ENCODE data around the gene NR2F2. TPM values are rescaled to one million over a fixed set of nuclear protein-coding genes. Genes with fewer than 3 reads are reported as not detected.
A peak's percentile ranks its signal among the peaks of the same experiment; 100 is the strongest.

NR2F2 gene
- total RNA-seq, 1 experiment from 2014 or later, result 53.7 TPM

GRCh38 chr15:96324192-96324895 is 6.2 kb upstream of the NR2F2 start:
- no TSS peak for BruUV-seq (replicated peaks)
- no peak for ATAC-seq
- ChIA-PET CTCF (no interaction called here), POLR2A (no interaction called here)
- no peak for TF ChIP-seq SIN3A (IDR thresholded peaks at IDR 0.05; ENCODE audit: borderline replicate concordance, insufficient read depth, low read depth, low read length)
- no peak for TF ChIP-seq TCF7L2 (IDR thresholded peaks at IDR 0.05; ENCODE audit: low read depth, low read length)
- no peak for TF ChIP-seq POLR2AphosphoS5 (IDR thresholded peaks at IDR 0.05; ENCODE audit: low read depth, low read length)
- TF ChIP-seq REST (IDR thresholded peaks at IDR 0.05; ENCODE audit: insufficient read depth in 1 of 2, low read depth in 2 of 2, low read length in 1 of 2), result no peak
- TF ChIP-seq CTCF (IDR thresholded peaks at IDR 0.05), result no peak
- Histone ChIP-seq H3K36me3 (ENCODE audit: control insufficient read depth, insufficient read depth, low read length) (no peaks in the 10 kb centered on the region), H3K27ac (ENCODE audit: low read length) (peak overlapping the region; percentile 92), H3K9me3 (ENCODE audit: control insufficient read depth, insufficient read depth, low read depth, low read length) (no peaks in the 10 kb centered on the region), H3K4me3 (ENCODE audit: low read depth in 2 of 2, low read length in 2 of 2) (peak overlapping the region; percentile 56 to 88; a peak in 3 of 4 replicates), H3K27me3 (ENCODE audit: control insufficient read depth, insufficient read depth, low read length) (no peaks in the 10 kb centered on the region), H3K4me1 (ENCODE audit: control insufficient read depth, insufficient read depth, low read length) (peaks cover 67% of the 10 kb centered on the region)
- intact Hi-C loops (cut with micrococcal nuclease; ENCODE audit: unreplicated experiment) (loop anchor here (10.0 kb wide), 2 partner anchors 270 to 1300 kb away; no protein-coding TSS in a partner anchor), in situ Hi-C loops (cut with HindIII; ENCODE audit: low pct_unique_long_range_greater_than_20kb, low sequenced_read_pairs) (no loop called here)
- DNase-seq (ENCODE audit: low read depth, low spot score), result no peak

- no TSS peak for BruUV-seq (replicated peaks)
- Histone ChIP-seq H3K27me3 (ENCODE audit: control insufficient read depth, insufficient read depth, low read length) (no peaks in the 10 kb centered on the region), H3K4me3 (ENCODE audit: low read depth in 2 of 2, low read length in 2 of 2) (peak overlapping the region; percentile 56 to 88), H3K36me3 (ENCODE audit: control insufficient read depth, insufficient read depth, low read length) (no peaks in the 10 kb centered on the region), H3K4me1 (ENCODE audit: control insufficient read depth, insufficient read depth, low read length) (peaks cover 70% of the 10 kb centered on the region), H3K9me3 (ENCODE audit: control insufficient read depth, insufficient read depth, low read depth, low read length) (no peaks in the 10 kb centered on the region), H3K27ac (ENCODE audit: low read length) (peak overlapping the region; percentile 92)
- no peak for ATAC-seq
- no peak for DNase-seq (ENCODE audit: low read depth, low spot score)
- CTCF ChIA-PET, result no interaction called here
- TF ChIP-seq CTCF (IDR thresholded peaks at IDR 0.05) (no peak), POLR2AphosphoS5 (IDR thresholded peaks at IDR 0.05; ENCODE audit: low read depth, low read length) (no peak)
- intact Hi-C loops (cut with micrococcal nuclease; ENCODE audit: unreplicated experiment) (loop anchor here (10.0 kb wide), 2 partner anchors 270 to 1300 kb away; no protein-coding TSS in a partner anchor), in situ Hi-C loops (cut with HindIII; ENCODE audit: low pct_unique_long_range_greater_than_20kb, low sequenced_read_pairs) (no loop called here)
- POLR2A ChIA-PET, result no interaction called here
Observed at GRCh38 chr15:96324940-96325540, 5.5 kb upstream of the NR2F2 start.

Measured in Panc1 (cell line).